ENCODE results near the gene MED29.

DNA sequence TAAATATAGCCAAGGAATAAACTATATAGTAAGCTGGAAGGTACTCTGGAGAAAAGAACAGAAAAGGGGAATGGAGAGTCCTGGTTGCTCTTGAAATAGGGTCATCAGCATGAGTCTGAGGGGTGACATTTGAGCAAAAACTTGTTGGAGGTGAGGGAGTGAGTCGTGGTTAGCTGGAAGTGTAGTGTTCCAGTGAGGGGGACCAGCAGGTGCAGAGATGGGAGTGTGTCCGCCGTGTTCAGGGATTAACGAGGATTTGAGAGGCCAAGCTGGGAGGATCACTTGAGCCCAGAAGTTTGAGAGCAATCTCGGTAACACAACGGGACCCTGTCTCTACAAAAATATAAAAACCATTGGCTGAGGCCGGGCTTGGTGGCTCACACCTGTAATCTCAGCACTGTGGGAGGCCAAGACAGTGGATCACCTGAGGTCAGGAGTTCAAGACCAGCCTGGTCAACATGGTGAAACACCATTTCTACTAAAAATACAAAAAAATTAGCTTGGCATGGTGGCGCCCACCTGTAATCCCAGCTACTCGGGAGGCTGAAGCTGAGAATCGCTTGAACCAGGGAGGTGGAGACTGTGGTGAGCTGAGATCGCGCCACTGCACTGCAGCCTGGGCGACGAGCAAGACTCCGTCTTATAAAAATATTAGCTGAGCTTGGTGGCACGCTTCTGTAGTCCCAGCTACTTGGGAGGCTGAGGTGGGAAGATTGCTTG is 55.3 kb downstream of the MED29 start:
- TF ChIP-seq, protein P1, sequence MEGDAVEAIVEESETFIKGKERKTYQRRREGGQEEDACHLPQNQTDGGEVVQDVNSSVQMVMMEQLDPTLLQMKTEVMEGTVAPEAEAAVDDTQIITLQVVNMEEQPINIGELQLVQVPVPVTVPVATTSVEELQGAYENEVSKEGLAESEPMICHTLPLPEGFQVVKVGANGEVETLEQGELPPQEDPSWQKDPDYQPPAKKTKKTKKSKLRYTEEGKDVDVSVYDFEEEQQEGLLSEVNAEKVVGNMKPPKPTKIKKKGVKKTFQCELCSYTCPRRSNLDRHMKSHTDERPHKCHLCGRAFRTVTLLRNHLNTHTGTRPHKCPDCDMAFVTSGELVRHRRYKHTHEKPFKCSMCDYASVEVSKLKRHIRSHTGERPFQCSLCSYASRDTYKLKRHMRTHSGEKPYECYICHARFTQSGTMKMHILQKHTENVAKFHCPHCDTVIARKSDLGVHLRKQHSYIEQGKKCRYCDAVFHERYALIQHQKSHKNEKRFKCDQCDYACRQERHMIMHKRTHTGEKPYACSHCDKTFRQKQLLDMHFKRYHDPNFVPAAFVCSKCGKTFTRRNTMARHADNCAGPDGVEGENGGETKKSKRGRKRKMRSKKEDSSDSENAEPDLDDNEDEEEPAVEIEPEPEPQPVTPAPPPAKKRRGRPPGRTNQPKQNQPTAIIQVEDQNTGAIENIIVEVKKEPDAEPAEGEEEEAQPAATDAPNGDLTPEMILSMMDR (conservative IDR thresholded peaks at IDR 0.05; ENCODE audit: low read depth in 2 of 2) = no peak
- TF ChIP-seq, protein P2, sequence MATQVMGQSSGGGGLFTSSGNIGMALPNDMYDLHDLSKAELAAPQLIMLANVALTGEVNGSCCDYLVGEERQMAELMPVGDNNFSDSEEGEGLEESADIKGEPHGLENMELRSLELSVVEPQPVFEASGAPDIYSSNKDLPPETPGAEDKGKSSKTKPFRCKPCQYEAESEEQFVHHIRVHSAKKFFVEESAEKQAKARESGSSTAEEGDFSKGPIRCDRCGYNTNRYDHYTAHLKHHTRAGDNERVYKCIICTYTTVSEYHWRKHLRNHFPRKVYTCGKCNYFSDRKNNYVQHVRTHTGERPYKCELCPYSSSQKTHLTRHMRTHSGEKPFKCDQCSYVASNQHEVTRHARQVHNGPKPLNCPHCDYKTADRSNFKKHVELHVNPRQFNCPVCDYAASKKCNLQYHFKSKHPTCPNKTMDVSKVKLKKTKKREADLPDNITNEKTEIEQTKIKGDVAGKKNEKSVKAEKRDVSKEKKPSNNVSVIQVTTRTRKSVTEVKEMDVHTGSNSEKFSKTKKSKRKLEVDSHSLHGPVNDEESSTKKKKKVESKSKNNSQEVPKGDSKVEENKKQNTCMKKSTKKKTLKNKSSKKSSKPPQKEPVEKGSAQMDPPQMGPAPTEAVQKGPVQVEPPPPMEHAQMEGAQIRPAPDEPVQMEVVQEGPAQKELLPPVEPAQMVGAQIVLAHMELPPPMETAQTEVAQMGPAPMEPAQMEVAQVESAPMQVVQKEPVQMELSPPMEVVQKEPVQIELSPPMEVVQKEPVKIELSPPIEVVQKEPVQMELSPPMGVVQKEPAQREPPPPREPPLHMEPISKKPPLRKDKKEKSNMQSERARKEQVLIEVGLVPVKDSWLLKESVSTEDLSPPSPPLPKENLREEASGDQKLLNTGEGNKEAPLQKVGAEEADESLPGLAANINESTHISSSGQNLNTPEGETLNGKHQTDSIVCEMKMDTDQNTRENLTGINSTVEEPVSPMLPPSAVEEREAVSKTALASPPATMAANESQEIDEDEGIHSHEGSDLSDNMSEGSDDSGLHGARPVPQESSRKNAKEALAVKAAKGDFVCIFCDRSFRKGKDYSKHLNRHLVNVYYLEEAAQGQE (IDR thresholded peaks at IDR 0.05; ENCODE audit: unreplicated experiment) = no peak
- TF ChIP-seq NANOG (IDR thresholded peaks at IDR 0.05; ENCODE audit: borderline replicate concordance) = no peak
- no peak for TF ChIP-seq EZH2 (IDR thresholded peaks at IDR 0.05; ENCODE audit: low read depth, unreplicated experiment)
- TF ChIP-seq POLR2AphosphoS5 (IDR thresholded peaks at IDR 0.05; ENCODE audit: low read depth) = no peak
- TF ChIP-seq, protein P3, sequence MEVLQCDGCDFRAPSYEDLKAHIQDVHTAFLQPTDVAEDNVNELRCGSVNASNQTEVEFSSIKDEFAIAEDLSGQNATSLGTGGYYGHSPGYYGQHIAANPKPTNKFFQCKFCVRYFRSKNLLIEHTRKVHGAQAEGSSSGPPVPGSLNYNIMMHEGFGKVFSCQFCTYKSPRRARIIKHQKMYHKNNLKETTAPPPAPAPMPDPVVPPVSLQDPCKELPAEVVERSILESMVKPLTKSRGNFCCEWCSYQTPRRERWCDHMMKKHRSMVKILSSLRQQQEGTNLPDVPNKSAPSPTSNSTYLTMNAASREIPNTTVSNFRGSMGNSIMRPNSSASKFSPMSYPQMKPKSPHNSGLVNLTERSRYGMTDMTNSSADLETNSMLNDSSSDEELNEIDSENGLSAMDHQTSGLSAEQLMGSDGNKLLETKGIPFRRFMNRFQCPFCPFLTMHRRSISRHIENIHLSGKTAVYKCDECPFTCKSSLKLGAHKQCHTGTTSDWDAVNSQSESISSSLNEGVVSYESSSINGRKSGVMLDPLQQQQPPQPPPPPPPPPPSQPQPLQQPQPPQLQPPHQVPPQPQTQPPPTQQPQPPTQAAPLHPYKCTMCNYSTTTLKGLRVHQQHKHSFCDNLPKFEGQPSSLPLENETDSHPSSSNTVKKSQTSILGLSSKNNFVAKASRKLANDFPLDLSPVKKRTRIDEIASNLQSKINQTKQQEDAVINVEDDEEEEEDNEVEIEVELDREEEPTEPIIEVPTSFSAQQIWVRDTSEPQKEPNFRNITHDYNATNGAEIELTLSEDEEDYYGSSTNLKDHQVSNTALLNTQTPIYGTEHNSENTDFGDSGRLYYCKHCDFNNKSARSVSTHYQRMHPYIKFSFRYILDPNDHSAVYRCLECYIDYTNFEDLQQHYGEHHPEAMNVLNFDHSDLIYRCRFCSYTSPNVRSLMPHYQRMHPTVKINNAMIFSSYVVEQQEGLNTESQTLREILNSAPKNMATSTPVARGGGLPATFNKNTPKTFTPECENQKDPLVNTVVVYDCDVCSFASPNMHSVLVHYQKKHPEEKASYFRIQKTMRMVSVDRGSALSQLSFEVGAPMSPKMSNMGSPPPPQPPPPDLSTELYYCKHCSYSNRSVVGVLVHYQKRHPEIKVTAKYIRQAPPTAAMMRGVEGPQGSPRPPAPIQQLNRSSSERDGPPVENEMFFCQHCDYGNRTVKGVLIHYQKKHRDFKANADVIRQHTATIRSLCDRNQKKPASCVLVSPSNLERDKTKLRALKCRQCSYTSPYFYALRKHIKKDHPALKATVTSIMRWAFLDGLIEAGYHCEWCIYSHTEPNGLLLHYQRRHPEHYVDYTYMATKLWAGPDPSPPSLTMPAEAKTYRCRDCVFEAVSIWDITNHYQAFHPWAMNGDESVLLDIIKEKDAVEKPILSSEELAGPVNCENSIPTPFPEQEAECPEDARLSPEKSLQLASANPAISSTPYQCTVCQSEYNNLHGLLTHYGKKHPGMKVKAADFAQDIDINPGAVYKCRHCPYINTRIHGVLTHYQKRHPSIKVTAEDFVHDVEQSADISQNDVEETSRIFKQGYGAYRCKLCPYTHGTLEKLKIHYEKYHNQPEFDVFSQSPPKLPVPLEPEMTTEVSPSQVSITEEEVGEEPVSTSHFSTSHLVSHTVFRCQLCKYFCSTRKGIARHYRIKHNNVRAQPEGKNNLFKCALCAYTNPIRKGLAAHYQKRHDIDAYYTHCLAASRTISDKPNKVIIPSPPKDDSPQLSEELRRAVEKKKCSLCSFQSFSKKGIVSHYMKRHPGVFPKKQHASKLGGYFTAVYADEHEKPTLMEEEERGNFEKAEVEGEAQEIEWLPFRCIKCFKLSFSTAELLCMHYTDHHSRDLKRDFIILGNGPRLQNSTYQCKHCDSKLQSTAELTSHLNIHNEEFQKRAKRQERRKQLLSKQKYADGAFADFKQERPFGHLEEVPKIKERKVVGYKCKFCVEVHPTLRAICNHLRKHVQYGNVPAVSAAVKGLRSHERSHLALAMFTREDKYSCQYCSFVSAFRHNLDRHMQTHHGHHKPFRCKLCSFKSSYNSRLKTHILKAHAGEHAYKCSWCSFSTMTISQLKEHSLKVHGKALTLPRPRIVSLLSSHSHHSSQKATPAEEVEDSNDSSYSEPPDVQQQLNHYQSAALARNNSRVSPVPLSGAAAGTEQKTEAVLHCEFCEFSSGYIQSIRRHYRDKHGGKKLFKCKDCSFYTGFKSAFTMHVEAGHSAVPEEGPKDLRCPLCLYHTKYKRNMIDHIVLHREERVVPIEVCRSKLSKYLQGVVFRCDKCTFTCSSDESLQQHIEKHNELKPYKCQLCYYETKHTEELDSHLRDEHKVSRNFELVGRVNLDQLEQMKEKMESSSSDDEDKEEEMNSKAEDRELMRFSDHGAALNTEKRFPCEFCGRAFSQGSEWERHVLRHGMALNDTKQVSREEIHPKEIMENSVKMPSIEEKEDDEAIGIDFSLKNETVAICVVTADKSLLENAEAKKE (CRISPR knock-in tag; IDR thresholded peaks at IDR 0.05) = no peak
- TF ChIP-seq ZNF331 (CRISPR knock-in tag; IDR thresholded peaks at IDR 0.05; ENCODE audit: low read depth) = no peak
- no peak for TF ChIP-seq EZH2phosphoT487 (IDR thresholded peaks at IDR 0.05; ENCODE audit: unreplicated experiment)
- no peak for TF ChIP-seq CREB1 (CRISPR knock-in tag; IDR thresholded peaks at IDR 0.05; ENCODE audit: low read depth)
- TF ChIP-seq JUNB (IDR thresholded peaks at IDR 0.05; ENCODE audit: unreplicated experiment) = no peak
- TF ChIP-seq ZNF114 (CRISPR knock-in tag; IDR thresholded peaks at IDR 0.05) = no peak
- TF ChIP-seq, protein P4, sequence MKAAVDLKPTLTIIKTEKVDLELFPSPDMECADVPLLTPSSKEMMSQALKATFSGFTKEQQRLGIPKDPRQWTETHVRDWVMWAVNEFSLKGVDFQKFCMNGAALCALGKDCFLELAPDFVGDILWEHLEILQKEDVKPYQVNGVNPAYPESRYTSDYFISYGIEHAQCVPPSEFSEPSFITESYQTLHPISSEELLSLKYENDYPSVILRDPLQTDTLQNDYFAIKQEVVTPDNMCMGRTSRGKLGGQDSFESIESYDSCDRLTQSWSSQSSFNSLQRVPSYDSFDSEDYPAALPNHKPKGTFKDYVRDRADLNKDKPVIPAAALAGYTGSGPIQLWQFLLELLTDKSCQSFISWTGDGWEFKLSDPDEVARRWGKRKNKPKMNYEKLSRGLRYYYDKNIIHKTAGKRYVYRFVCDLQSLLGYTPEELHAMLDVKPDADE (IDR thresholded peaks at IDR 0.05) = no peak
